DLD1 (cell line): Measurements from ENCODE around the gene GTPBP2.
"Not testable (repeated sequence)": the region's sequence is repeated elsewhere in the genome, so short reads cannot be mapped to it uniquely, and the experiment has no call there.

ENCODE experiments used
- in situ Hi-C: cut with HindIII; loops from 2 replicates; pipeline ENCODE4 v1.10.0; 2017; ENCODE audit warnings: low sequenced_read_pairs

The GTPBP2 gene

GRCh38 chr6:43662948-43663347 lies 33.9 kb upstream of the GTPBP2 start:
- in situ Hi-C loops = not testable (repeated sequence)

DNA sequence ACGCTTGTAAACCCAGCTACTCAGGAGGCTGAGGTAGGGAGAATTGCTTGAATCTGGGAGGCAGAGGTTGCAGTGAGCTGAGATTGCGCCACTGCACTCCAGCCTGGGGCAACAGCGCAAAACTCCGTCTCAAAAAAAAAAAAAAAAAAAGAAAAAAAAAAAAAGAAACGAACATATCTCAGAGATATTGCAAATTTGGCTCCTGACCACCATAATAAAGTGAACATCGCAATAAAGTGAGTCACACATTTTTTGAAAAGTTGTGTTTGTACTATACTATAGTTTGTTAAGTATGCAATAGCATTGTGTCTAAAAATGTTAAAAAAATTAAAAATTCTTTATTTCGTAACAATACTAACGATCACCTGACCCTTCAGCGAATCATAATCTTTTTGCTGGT lies 29.1 kb upstream of the GTPBP2 start:
- in situ Hi-C loops = no loop called here

GRCh38 chr6:43657221-43657802 lies 28.2 kb upstream of the GTPBP2 start:
- in situ Hi-C loops = no loop called here

- in situ Hi-C loops = not testable (repeated sequence)
Measured at GRCh38 chr6:43652822-43653221, 23.8 kb upstream of the GTPBP2 start.

- in situ Hi-C loops = no loop called here
Measured at GRCh38 chr6:43648248-43648647, 19.2 kb upstream of the GTPBP2 start.

GRCh38 chr6:43647613-43648012 lies 18.5 kb upstream of the GTPBP2 start:
- in situ Hi-C loops = no loop called here

DNA sequence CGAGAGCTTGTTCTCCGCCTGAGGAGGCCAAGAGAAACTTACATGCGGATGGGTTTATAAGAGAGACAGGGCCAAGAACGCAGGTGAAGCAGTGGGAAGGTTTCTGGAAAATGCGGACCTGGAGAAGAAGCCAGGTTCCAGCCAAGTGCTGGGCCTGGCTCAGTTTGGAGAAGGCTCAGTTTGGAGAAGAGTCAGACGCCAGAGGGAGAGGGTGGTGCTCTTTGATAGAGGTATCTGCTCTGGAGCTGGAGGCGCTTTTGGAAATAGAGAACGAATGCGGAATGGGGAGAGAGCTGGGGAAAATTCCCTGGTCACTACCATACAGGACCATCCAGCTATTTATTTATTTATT lies 16.5 kb upstream of the GTPBP2 start:
- in situ Hi-C loops = no loop called here

- in situ Hi-C loops = no loop called here
Measured at GRCh38 chr6:43644940-43645612, 16.0 kb upstream of the GTPBP2 start, which contains the start of gene RSPH9. Gene RSPH9, plus strand, starts transcription at chr6:43645036. Its CDS starts 63 bp downstream, at chr6:43645099.

- in situ Hi-C loops = no loop called here
Measured at GRCh38 chr6:43639984-43640800, 11.1 kb upstream of the GTPBP2 start.

GRCh38 chr6:43636308-43636659 lies 7.2 kb upstream of the GTPBP2 start:
- in situ Hi-C loops = no loop called here

GRCh38 chr6:43635387-43636307 lies 6.6 kb upstream of the GTPBP2 start, which contains the start of gene MAD2L1BP:
Gene MAD2L1BP, plus strand, starts transcription at chr6:43635840. Its CDS starts 36 bp downstream, at chr6:43635876.
- in situ Hi-C loops = no loop called here

DNA sequence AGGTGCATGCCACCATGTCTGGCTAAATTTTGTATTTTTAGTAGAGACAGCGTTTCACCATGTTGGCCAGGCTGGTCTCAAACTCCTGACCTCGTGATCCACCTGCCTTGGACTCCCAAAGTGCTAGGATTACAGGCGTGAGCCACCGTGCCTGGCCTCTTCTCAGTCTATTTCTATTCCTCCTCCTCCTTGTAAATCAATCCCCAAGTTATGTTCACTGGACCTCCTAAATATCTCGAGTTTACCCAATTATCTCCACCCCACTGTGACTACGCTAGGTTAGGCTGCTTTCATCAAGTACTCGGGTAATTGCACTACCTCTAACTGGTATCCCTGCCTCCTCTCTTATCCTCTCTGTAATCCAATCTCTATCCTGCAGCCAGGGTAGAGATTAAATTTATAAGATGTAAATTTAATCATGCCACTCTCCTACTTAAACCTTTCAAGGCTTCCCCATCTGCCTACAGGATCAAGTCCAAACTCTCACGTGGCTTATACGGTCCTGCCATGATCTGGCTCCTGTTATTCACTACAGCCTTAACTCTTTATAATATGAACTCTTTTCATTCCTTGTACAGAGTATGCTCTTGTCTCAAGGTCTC lies 5.7 kb upstream of the GTPBP2 start:
- in situ Hi-C loops = no loop called here

- in situ Hi-C loops = not testable (repeated sequence)
Measured at GRCh38 chr6:43633002-43633401, 3.9 kb upstream of the GTPBP2 start.

DNA sequence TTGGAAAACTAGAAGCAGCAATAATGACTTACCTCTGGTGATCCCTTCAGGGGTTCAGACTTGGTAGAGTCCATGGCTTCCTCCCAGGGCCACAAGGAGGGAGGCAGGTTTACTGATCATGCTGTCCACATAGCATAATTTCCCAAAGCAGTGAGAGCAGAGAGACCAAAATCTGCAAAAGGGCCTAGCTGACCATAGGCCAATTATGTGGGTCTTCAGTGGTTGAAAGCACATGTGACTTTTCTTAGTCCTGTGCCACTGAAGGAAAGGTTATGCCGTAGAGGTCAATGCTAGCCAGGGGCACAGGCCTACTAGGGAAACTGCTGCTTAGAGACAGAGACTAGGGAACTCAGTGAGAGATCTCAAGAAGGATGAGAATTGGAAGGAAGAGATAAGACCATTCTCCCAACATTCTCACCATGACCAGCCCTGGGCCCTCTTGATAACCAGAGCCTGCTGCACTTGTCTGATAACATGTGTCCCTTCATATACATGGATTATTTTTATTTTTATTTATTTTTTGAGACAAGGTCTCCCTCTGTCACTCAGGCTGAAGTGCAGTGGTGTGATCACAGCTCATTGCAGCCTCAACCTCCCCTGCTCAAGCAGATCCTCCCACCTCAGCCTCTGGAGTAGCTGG lies 2.0 kb upstream of the GTPBP2 start:
- in situ Hi-C loops = no loop called here

DNA sequence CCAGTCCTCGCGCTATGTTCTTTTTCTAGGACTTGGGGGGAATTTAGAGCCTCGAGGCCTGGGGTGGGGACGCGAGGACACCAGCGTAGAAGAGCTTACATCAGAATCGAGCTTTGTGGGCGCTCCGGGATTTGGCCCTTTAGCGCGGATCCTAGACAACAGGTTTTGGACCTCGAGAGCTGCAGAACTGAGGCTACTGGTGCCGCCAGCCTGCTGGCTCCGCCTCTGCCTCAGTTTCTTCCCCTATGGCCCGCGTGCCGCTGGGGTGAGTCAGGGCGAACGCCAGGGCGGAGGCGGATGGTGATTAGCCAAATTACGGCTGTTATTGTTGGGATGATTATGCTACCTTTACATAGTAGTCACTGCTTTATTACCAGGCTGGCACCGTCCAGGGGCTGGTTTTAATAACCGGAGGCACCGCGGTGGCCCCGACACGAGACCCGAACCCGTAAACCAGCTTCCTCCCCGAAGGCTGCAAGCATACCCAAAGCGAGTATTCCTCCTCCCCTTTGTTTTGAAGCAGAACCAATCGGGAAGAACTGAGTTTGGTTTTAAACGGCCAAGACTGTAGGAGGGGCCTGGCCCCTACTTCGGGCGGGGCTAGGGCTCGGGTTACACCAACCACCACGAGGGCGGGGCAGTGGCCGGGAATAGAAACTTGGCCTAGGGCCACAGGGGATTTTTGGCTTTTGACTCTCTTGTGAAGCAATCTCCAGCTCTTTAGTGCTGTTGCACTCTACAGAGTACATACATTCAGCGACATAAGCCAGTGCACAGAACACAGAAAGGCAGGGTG lies 639 bp upstream of the GTPBP2 start:
- in situ Hi-C loops = no loop called here

GRCh38 chr6:43628393-43629103 lies 516 bp downstream of the GTPBP2 start:
- in situ Hi-C loops = no loop called here

- in situ Hi-C loops = no loop called here
Measured at GRCh38 chr6:43627008-43627825, 1.8 kb downstream of the GTPBP2 start.
